ENCODE results near the gene GRM7.

GRM7 gene

GRCh38 chr3:7589526-7589925 lies 728.6 kb downstream of the GRM7 start:
- in situ Hi-C loops (cut with MboI; ENCODE audit: low pct_unique_long_range_greater_than_20kb, low sequenced_read_pairs, unreplicated experiment) = no loop called here
- TF ChIP-seq CTCF (IDR thresholded peaks at IDR 0.05; ENCODE audit: extremely low read depth, insufficient read depth, missing control alignments) = no peak
- no peak for DNase-seq (ENCODE audit: low spot score)

GRCh38 chr3:7602297-7602696 lies 741.4 kb downstream of the GRM7 start:
- in situ Hi-C loops (cut with MboI; ENCODE audit: low pct_unique_long_range_greater_than_20kb, low sequenced_read_pairs, unreplicated experiment) = no loop called here
- no peak for TF ChIP-seq CTCF (IDR thresholded peaks at IDR 0.05; ENCODE audit: extremely low read depth, insufficient read depth, missing control alignments)
- no peak for DNase-seq (ENCODE audit: low spot score)

- no peak for TF ChIP-seq CTCF (IDR thresholded peaks at IDR 0.05; ENCODE audit: extremely low read depth, insufficient read depth, missing control alignments)
- no peak for DNase-seq (ENCODE audit: low spot score)
- in situ Hi-C loops (cut with MboI; ENCODE audit: low pct_unique_long_range_greater_than_20kb, low sequenced_read_pairs, unreplicated experiment) = no loop called here
These were observed 746.2 kb downstream of the GRM7 start for GRCh38 chr3:7607083-7607482.

GRCh38 chr3:7607676-7608075 lies 746.8 kb downstream of the GRM7 start:
- in situ Hi-C loops (cut with MboI; ENCODE audit: low pct_unique_long_range_greater_than_20kb, low sequenced_read_pairs, unreplicated experiment) = no loop called here
- TF ChIP-seq CTCF (IDR thresholded peaks at IDR 0.05; ENCODE audit: extremely low read depth, insufficient read depth, missing control alignments) = no peak
- DNase-seq (ENCODE audit: low spot score) = no peak

GRCh38 chr3:7610634-7611033 lies 749.7 kb downstream of the GRM7 start:
- in situ Hi-C loops (cut with MboI; ENCODE audit: low pct_unique_long_range_greater_than_20kb, low sequenced_read_pairs, unreplicated experiment) = no loop called here
- no peak for TF ChIP-seq CTCF (IDR thresholded peaks at IDR 0.05; ENCODE audit: extremely low read depth, insufficient read depth, missing control alignments)
- DNase-seq (ENCODE audit: low spot score) = no peak

- in situ Hi-C loops (cut with MboI; ENCODE audit: low pct_unique_long_range_greater_than_20kb, low sequenced_read_pairs, unreplicated experiment) = no loop called here
- DNase-seq (ENCODE audit: low spot score) = no peak
- no peak for TF ChIP-seq CTCF (IDR thresholded peaks at IDR 0.05; ENCODE audit: extremely low read depth, insufficient read depth, missing control alignments)
These were observed 754.1 kb downstream of the GRM7 start for GRCh38 chr3:7615043-7615442.

GRCh38 chr3:7618606-7619005 lies 757.7 kb downstream of the GRM7 start:
- DNase-seq (ENCODE audit: low spot score) = no peak
- in situ Hi-C loops (cut with MboI; ENCODE audit: low pct_unique_long_range_greater_than_20kb, low sequenced_read_pairs, unreplicated experiment) = no loop called here
- no peak for TF ChIP-seq CTCF (IDR thresholded peaks at IDR 0.05; ENCODE audit: extremely low read depth, insufficient read depth, missing control alignments)
